K562 (cell line): ENCODE measurements around the gene CACTIN. TPM values are rescaled to one million over a fixed set of nuclear protein-coding genes. Genes with fewer than 3 reads are reported as not detected.

Experiments
- CBX3 ChIP-seq, 2 experiments: IDR thresholded peaks; 1 replicate in 1 of 2; 2 replicates in 1 of 2; pipeline ENCODE4 v1.6.1; 2012; ENCODE audit warnings: inconsistent platforms in 2 of 2, low read length in 2 of 2, borderline replicate concordance in 1 of 2, control low read depth in 1 of 2
- CCAR2 ChIP-seq: fragments of 200-400 bp; formaldehyde crosslinking; IDR thresholded peaks from 2 replicates; pipeline ENCODE4 v1.6.1; 2017; ENCODE audit warnings: mild to moderate bottlenecking, low read depth, low read length
- CHD4 ChIP-seq: fragments of 200-600 bp; sonication (generic); IDR thresholded peaks from 3 replicates; pipeline ENCODE4 v1.6.1; 2012; ENCODE audit warnings: low read depth, mild to moderate bottlenecking, mixed read lengths, low read length, inconsistent platforms; ENCODE audit not compliant: insufficient read depth, insufficient replicate concordance, poor library complexity, severe bottlenecking
- CTBP1 ChIP-seq: fragments of 450-650 bp; IDR thresholded peaks from 2 replicates; pipeline ENCODE4 v1.6.1; 2016; ENCODE audit warnings: borderline replicate concordance
- HDGF ChIP-seq: fragments of 450-650 bp; IDR thresholded peaks from 2 replicates; pipeline ENCODE4 v1.6.1; 2016
- JUN ChIP-seq, 2 experiments: sonication (generic) in 1 of 2; formaldehyde crosslinking in 1 of 2; IDR thresholded peaks; 2 replicates each; pipeline versions ENCODE4 v1.6.1 to v1.8.0; 2012 to 2022; ENCODE audit warnings: borderline replicate concordance in 2 of 2, mild to moderate bottlenecking in 2 of 2, improper control_type of control experiment in 1 of 2, low read depth in 1 of 2, low read length in 1 of 2, missing genetic modification reagents in 1 of 2
- MBD2 ChIP-seq: sonication (generic); IDR thresholded peaks from 2 replicates; pipeline ENCODE4 v1.6.1; 2016; ENCODE audit warnings: low read depth, borderline replicate concordance
- MXI1 ChIP-seq: IDR thresholded peaks from 2 replicates; pipeline ENCODE4 v1.6.1; 2011; ENCODE audit warnings: low read depth, mild to moderate bottlenecking, improper control_type of control experiment, low read length
- NFRKB ChIP-seq: fragments of 450-650 bp; IDR thresholded peaks from 2 replicates; pipeline ENCODE4 v1.6.1; 2016; ENCODE audit warnings: low read depth
- SP1 ChIP-seq: sonication (generic); formaldehyde crosslinking; IDR thresholded peaks from 2 replicates; pipeline ENCODE4 v1.8.1; 2022; ENCODE audit warnings: mild to moderate bottlenecking, missing genetic modification reagents
- SUPT5H ChIP-seq: fragments of 450-650 bp; IDR thresholded peaks from 2 replicates; pipeline ENCODE4 v1.6.1; 2016
- U2AF1 ChIP-seq: fragments of 200-400 bp; formaldehyde crosslinking; optimal IDR thresholded peaks from 2 replicates; pipeline ENCODE3; 2017; ENCODE audit warnings: mild to moderate bottlenecking, low read depth, low read length, moderate library complexity
- XRCC5 ChIP-seq: fragments of 200-400 bp; formaldehyde crosslinking; IDR thresholded peaks from 2 replicates; pipeline ENCODE4 v1.6.1; 2017; ENCODE audit warnings: low read depth, mild to moderate bottlenecking, low read length
- YY1 ChIP-seq, 3 experiments: IDR thresholded peaks; 2 replicates each; pipeline ENCODE4 v1.6.1; 2011; ENCODE audit warnings: low read length in 2 of 3, mild to moderate bottlenecking in 2 of 3, moderate library complexity in 2 of 3, borderline replicate concordance in 1 of 3, control low read depth in 1 of 3, low read depth in 1 of 3; ENCODE audit not compliant: insufficient read depth in 3 of 3, insufficient replicate concordance in 2 of 3, control insufficient read depth in 1 of 3, insufficient read length in 1 of 3; ENCODE audit errors: extremely low read depth in 1 of 3
- polyA plus RNA-seq, 8 experiments: library from polyadenylated mRNA; depleted of rRNA in 4 of 8; stranded (reverse) in 5 of 8; unstranded in 3 of 8; fragments of >200 nt; fragmentation: Nextera tagmentation in 2 of 8; fragmentation: Illumina TruSeq in 1 of 8; extraction: Ambion mirVana in 2 of 8; extraction: Trizol in 1 of 8; gene quantifications; 2 replicates each; pipeline versions ENCODE4 v1.2.1 to v1.2.3, GENCODE V29; 2011 to 2014; ENCODE audit warnings: inconsistent platforms in 1 of 8, missing spikeins in 1 of 8
- total RNA-seq, 7 experiments: library from RNA; depleted of rRNA in 6 of 7; stranded (reverse); fragments of >200 nt in 6 of 7; fragmentation: Illumina TruSeq in 2 of 7; extraction: Trizol in 2 of 7; gene quantifications; 2 replicates each; pipeline versions ENCODE4 v1.2.1 to v1.2.3, GENCODE V29; 2011 to 2021; ENCODE audit warnings: low replicate concordance in 1 of 7
- TF ChIP-seq, protein P1 (sequence below), 2 experiments: IDR thresholded peaks; 2 replicates each; pipeline ENCODE4 v1.6.1; 2012; ENCODE audit warnings: improper control_type of control experiment in 2 of 2, low read depth in 2 of 2, low read length in 2 of 2, borderline replicate concordance in 1 of 2
- TF ChIP-seq, protein P2 (sequence below): fragments of 250-450 bp; sonication (Bioruptor Pico); IDR thresholded peaks from 2 replicates; pipeline ENCODE4 v1.8.0; 2021; ENCODE audit warnings: borderline replicate concordance, mild to moderate bottlenecking, moderate library complexity; ENCODE audit not compliant: poor library complexity, severe bottlenecking
- TF ChIP-seq, protein P3 (sequence below), 2 experiments: fragments of 450-650 bp; conservative IDR thresholded peaks; 2 replicates each; pipeline ENCODE4 v1.6.1; 2017; ENCODE audit warnings: mild to moderate bottlenecking in 2 of 2, moderate library complexity in 2 of 2
- TF ChIP-seq, protein P4 (sequence below): sonication (generic); formaldehyde crosslinking; IDR thresholded peaks from 2 replicates; pipeline ENCODE4 v1.8.1; 2022; ENCODE audit warnings: missing genetic modification reagents

The CACTIN gene
- total and polyA plus RNA-seq, 9 of the 15 experiments (the other 6 are each of a cell fraction or from before 2014, with no cell fraction given), result 0.15 to 49.2 (median 15.0) TPM

DNA sequence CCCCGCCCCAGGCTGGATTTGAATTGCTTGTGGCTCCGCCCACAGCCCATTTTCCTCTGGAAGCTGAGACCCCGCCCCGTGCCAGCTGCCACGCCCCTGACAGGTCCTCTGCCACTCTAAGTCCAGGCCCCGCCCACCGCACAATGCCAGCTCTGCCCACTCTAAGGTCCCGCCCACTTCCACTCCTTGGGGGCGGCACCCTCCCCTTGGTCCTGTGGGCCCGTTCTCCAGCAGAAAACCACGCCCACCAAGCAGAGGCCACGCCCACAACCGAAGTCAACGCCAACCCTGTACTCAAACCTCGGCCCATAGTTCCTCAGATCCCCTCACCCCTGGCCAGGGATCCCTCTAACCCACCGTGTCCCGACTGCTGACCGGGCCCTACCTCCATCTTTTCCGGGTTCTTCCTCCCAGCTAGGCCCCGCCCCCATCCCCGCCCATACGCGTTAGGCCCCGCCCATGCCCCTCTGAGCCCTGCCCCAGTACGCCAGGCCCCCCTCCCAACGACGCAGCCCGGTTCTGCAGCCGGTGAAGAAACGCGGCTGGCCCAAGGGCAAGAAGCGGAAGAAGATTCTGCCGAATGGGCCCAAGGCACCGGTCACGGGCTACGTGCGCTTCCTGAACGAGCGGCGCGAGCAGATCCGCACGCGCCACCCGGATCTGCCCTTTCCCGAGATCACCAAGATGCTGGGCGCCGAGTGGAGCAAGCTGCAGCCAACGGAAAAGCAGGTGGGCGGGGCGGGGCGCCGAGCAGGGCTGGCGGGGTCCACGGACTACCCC, 52.5 kb downstream of the CACTIN start (continued):
- no peak for TF ChIP-seq JUN (IDR thresholded peaks at IDR 0.05; ENCODE audit: borderline replicate concordance, low read depth, low read length)
- no peak for TF ChIP-seq JUN (CRISPR knock-in tag; IDR thresholded peaks at IDR 0.05; ENCODE audit: borderline replicate concordance)
- 0 out of 2 replicates have a peak, but pooled peaks have one; percentile 47 for TF ChIP-seq MBD2
- 0 out of 2 replicates have a peak, but pooled peaks have one; percentile 36 for TF ChIP-seq NFRKB
- TF ChIP-seq, protein P1, sequence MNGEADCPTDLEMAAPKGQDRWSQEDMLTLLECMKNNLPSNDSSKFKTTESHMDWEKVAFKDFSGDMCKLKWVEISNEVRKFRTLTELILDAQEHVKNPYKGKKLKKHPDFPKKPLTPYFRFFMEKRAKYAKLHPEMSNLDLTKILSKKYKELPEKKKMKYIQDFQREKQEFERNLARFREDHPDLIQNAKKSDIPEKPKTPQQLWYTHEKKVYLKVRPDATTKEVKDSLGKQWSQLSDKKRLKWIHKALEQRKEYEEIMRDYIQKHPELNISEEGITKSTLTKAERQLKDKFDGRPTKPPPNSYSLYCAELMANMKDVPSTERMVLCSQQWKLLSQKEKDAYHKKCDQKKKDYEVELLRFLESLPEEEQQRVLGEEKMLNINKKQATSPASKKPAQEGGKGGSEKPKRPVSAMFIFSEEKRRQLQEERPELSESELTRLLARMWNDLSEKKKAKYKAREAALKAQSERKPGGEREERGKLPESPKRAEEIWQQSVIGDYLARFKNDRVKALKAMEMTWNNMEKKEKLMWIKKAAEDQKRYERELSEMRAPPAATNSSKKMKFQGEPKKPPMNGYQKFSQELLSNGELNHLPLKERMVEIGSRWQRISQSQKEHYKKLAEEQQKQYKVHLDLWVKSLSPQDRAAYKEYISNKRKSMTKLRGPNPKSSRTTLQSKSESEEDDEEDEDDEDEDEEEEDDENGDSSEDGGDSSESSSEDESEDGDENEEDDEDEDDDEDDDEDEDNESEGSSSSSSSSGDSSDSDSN (IDR thresholded peaks at IDR 0.05; ENCODE audit: borderline replicate concordance in 1 of 2, low read depth in 2 of 2, low read length in 2 of 2), result no peak
- TF ChIP-seq CTBP1, result peak; percentile 36; the same call in 1 of the 2 replicates
- TF ChIP-seq SP1, result peak; percentile 100
- peak; percentile 20; the same call in 1 of the 2 replicates for TF ChIP-seq MXI1
- peak in 2 of 3 experiments; percentile 50 to 75 for TF ChIP-seq YY1 (IDR thresholded peaks at IDR 0.05; ENCODE audit: borderline replicate concordance in 1 of 3, control insufficient read depth in 1 of 3, extremely low read depth in 1 of 3, insufficient read depth in 3 of 3, insufficient read length in 1 of 3, insufficient replicate concordance in 2 of 3, low read depth in 1 of 3, low read length in 2 of 3)
- peak in 1 of 2 experiments; percentile 17; a peak in 1 of 3 replicates for TF ChIP-seq CBX3 (IDR thresholded peaks at IDR 0.05; ENCODE audit: borderline replicate concordance in 1 of 2, low read length in 2 of 2)
- no peak for TF ChIP-seq CCAR2
- TF ChIP-seq CHD4, result no peak
- peak; percentile 38; the same call in 1 of the 2 replicates for TF ChIP-seq XRCC5
- TF ChIP-seq, protein P2, sequence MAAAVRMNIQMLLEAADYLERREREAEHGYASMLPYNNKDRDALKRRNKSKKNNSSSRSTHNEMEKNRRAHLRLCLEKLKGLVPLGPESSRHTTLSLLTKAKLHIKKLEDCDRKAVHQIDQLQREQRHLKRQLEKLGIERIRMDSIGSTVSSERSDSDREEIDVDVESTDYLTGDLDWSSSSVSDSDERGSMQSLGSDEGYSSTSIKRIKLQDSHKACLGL (CRISPR knock-in tag), result no peak
- TF ChIP-seq, protein P3, sequence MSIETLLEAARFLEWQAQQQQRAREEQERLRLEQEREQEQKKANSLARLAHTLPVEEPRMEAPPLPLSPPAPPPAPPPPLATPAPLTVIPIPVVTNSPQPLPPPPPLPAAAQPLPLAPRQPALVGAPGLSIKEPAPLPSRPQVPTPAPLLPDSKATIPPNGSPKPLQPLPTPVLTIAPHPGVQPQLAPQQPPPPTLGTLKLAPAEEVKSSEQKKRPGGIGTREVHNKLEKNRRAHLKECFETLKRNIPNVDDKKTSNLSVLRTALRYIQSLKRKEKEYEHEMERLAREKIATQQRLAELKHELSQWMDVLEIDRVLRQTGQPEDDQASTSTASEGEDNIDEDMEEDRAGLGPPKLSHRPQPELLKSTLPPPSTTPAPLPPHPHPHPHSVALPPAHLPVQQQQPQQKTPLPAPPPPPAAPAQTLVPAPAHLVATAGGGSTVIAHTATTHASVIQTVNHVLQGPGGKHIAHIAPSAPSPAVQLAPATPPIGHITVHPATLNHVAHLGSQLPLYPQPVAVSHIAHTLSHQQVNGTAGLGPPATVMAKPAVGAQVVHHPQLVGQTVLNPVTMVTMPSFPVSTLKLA (conservative IDR thresholded peaks at IDR 0.05), result peak in 1 of 2 experiments; percentile 24; a peak in 1 of 4 replicates
- TF ChIP-seq, protein P4, sequence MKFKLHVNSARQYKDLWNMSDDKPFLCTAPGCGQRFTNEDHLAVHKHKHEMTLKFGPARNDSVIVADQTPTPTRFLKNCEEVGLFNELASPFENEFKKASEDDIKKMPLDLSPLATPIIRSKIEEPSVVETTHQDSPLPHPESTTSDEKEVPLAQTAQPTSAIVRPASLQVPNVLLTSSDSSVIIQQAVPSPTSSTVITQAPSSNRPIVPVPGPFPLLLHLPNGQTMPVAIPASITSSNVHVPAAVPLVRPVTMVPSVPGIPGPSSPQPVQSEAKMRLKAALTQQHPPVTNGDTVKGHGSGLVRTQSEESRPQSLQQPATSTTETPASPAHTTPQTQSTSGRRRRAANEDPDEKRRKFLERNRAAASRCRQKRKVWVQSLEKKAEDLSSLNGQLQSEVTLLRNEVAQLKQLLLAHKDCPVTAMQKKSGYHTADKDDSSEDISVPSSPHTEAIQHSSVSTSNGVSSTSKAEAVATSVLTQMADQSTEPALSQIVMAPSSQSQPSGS, result no peak
- TF ChIP-seq SUPT5H, result no peak
- no peak for TF ChIP-seq U2AF1
- peak; percentile 74; the same call in 1 of the 2 replicates for TF ChIP-seq HDGF
